Erythroblast (primary cell): ENCODE data around the gene LRG1.

ENCODE experiments used
- GATA1 ChIP-seq: IDR thresholded peaks from 2 replicates; pipeline ENCODE4 v1.6.1; 2011; ENCODE audit warnings: low read depth, mild to moderate bottlenecking, control low read depth, low read length, moderate library complexity
- POLR2A ChIP-seq: IDR thresholded peaks from 2 replicates; pipeline ENCODE4 v1.6.1; 2011; ENCODE audit warnings: mild to moderate bottlenecking, low read length

- TF ChIP-seq POLR2A = no peak
- no peak for TF ChIP-seq GATA1
Measured at GRCh38 chr19:4496304-4496703, 43.5 kb downstream of the LRG1 start.
